Astrocyte of the spinal cord (primary cell): ENCODE results near the gene RBM19.
"Not testable (repeated sequence)": the region's sequence is repeated elsewhere in the genome, so short reads cannot be mapped to it uniquely, and the experiment has no call there.

Experiments used
- DNase-seq: peaks from one replicate; pipeline ENCODE4 v3.0.0; 2011; ENCODE audit warnings: low read depth, low spot score
- H3K4me3 ChIP-seq: 2 replicates; pipeline ENCODE4 v1.5.1; 2011; ENCODE audit warnings: low read depth, mild to moderate bottlenecking, low read length, moderate library complexity
- CTCF ChIP-seq: IDR thresholded peaks from 2 replicates; pipeline ENCODE4 v1.5.1; 2012; ENCODE audit warnings: low read depth, mild to moderate bottlenecking, low read length, inconsistent platforms
- in situ Hi-C: cut with HindIII; loops from 2 replicates; pipeline ENCODE4 v1.10.0; 2017; ENCODE audit warnings: low sequenced_read_pairs

RBM19 gene

GRCh38 chr12:114006482-114007425 is 40.6 kb upstream of the RBM19 start:
- no peak for DNase-seq
- no peak for TF ChIP-seq CTCF
- in situ Hi-C loops = no loop called here
- no peak overlapping the region for H3K4me3 ChIP-seq

GRCh38 chr12:114004402-114004801 is 38.3 kb upstream of the RBM19 start:
- no peak for DNase-seq

GRCh38 chr12:114003286-114003685 is 37.2 kb upstream of the RBM19 start:
- no peak overlapping the region for H3K4me3 ChIP-seq
- TF ChIP-seq CTCF = no peak
- in situ Hi-C loops = no loop called here
- no peak for DNase-seq

More at GRCh38 chr12:114004402-114004801, 38.3 kb upstream of the RBM19 start:
- in situ Hi-C loops = no loop called here
- TF ChIP-seq CTCF = no peak
- no peak overlapping the region for H3K4me3 ChIP-seq

DNA sequence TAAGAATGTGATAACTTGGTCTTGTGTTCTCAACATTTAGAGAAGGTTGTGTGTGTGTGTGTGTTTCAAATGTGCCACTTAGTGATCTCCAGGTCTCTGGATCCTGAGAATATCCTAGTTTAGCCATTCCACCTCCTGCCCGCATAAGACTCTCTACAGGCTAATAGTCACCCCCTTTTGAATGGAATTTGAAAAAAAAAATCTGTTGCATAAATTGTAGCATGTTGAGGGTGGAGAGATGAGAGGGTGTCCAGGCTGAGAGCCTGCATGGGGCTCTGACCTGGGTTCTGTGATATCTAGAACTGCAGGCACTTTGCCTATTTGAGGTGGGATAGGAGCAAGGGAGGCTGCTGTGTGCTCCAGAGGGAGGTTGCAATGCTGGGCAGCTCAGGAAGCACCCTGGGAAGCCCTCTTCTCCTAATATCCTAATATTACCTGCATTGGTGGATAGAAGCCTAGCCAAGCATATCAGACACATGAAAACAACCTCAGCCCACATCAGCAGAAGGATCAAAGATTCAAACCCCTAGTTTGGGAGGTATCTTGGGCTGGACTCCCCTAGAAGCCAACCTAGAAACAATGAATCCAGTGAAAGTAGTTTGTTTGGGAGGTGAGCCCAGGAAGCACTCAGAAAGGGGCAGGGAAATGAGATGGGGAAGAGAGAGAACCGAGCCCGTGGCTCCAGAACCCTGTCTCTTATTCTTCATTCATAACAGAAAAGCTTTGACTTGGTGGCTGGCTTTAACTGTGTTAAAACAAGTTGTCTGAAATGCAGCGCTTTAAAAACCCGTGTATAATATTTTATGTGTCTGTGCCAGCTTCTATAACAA is 35.6 kb upstream of the RBM19 start:
- DNase-seq = no peak
- in situ Hi-C loops = no loop called here
- H3K4me3 ChIP-seq = no peak overlapping the region
- no peak for TF ChIP-seq CTCF

GRCh38 chr12:114000861-114001260 is 34.7 kb upstream of the RBM19 start:
- no peak for TF ChIP-seq CTCF
- H3K4me3 ChIP-seq = no peak overlapping the region
- no peak for DNase-seq
- in situ Hi-C loops = no loop called here

DNA sequence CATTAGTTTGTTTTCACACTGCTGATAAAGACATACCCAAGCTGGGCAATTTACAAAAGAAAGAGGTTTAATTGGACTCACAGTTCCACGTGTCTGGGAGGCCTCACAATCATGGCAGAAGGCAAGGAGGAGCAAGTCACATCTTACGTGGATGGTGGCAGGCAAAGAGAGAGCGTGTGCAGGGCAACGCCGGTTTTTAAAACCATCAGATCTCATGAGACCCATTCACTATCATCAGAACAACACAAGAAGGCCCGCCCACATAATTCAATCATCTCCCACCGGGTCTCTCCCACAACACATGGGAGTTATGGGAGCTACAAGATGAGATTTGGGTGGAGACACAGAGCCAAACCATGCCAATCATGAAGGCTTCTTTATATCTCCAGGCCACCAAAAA is 34.1 kb upstream of the RBM19 start:
- in situ Hi-C loops, H3K4me3 ChIP-seq, DNase-seq: not testable (repeated sequence)

DNA sequence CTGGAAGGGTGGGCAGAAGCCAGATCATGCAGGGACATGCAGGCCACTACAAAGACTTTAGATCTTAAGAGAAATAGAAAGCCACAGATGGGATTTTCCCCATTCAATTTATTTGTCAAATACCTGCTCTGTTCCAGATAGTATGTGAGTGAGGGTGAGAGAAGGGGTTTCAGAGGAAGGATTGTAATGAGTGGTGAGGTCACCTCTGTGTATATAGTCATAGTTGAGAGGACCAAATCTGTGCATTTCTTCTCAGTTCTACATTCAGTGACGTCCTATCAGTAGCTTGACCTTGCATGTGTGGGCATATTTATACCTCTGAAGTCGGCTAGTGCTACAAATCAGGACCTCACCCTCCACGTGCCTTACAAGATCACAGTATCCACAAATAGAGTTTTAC is 31.2 kb upstream of the RBM19 start:
- H3K4me3 ChIP-seq = no peak overlapping the region
- no peak for TF ChIP-seq CTCF
- in situ Hi-C loops = no loop called here
- no peak for DNase-seq
